ENCODE data around the gene ZNF500. TPM values are rescaled to one million over a fixed set of nuclear protein-coding genes. Genes with fewer than 3 reads are reported as not detected.

Gene ZNF500
- total RNA-seq, 4 donors from 2014 or later, result 11.8 to 20.6 (median 17.6) TPM

DNA sequence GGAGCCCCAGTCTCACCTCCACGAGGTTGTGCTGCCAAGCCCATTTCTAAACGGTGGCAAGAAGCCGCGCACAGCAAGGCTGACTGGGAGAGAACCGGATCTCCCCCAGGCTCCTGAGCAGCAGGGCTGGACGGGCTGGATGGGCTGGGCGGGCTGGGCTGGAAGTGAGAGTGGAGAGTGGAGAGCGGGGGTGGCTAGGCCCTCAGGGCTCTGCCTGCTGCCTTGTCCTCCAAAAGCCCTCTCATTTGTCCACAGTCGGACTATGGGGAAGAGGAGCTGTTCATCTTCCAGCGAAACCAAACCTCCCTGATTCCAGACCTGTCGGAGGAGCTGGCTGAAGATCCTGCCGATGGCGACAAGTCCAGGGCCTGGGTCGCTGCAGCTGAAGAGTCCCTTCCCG, 29.4 kb downstream of the ZNF500 start:
- H3K4me3 ChIP-seq (replicated peaks in 1 of 3), result no peak overlapping the region
- DNase-seq, result no peak
- no peaks in the 10 kb centered on the region for H3K9me3 ChIP-seq
- intact Hi-C loops (cut with DNase I), result loop anchor here (10.0 kb wide), 1 partner anchor 217 kb away; the partner anchor contains the start of gene SEC14L5
- H3K36me3 ChIP-seq, result no peaks in the 10 kb centered on the region
- 48 to 54% methylated on average over 2 to 13 of the region's 15 CpGs for WGBS, 2 donors
- TF ChIP-seq, protein P1, sequence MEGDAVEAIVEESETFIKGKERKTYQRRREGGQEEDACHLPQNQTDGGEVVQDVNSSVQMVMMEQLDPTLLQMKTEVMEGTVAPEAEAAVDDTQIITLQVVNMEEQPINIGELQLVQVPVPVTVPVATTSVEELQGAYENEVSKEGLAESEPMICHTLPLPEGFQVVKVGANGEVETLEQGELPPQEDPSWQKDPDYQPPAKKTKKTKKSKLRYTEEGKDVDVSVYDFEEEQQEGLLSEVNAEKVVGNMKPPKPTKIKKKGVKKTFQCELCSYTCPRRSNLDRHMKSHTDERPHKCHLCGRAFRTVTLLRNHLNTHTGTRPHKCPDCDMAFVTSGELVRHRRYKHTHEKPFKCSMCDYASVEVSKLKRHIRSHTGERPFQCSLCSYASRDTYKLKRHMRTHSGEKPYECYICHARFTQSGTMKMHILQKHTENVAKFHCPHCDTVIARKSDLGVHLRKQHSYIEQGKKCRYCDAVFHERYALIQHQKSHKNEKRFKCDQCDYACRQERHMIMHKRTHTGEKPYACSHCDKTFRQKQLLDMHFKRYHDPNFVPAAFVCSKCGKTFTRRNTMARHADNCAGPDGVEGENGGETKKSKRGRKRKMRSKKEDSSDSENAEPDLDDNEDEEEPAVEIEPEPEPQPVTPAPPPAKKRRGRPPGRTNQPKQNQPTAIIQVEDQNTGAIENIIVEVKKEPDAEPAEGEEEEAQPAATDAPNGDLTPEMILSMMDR (IDR thresholded peaks at IDR 0.05), result no peak
- TF ChIP-seq POLR2A (IDR thresholded peaks at IDR 0.05), result no peak
- no peak overlapping the region for H3K27ac ChIP-seq
- H3K27me3 ChIP-seq, result no peaks in the 10 kb centered on the region
- peaks cover 0 to 9% of the 10 kb centered on the region in 2 donors for H3K4me1 ChIP-seq

DNA sequence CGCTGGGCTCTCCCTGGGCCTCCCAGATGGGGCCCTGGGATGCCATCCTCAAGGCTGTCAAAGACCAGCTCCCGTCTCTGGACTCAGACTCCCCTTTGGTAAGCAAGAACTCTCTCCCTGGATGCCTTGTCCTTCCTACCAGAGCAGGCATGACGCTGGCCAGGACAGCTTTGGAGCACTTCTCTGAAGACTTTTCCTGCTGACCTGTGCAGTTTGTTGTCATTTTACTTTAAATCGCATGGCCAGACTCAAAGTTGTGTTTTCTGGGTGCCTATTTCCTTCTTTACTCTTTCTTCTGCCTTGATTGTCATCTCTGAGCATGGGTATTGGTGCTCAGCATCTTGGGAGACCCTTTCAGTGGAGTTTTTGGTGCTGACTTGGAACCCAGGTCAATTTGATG, 30.4 kb downstream of the ZNF500 start:
- H3K36me3 ChIP-seq, result no peaks in the 10 kb centered on the region
- WGBS, 2 donors, result 77 to 87% methylated on average over 4 of the region's 4 CpGs

DNA sequence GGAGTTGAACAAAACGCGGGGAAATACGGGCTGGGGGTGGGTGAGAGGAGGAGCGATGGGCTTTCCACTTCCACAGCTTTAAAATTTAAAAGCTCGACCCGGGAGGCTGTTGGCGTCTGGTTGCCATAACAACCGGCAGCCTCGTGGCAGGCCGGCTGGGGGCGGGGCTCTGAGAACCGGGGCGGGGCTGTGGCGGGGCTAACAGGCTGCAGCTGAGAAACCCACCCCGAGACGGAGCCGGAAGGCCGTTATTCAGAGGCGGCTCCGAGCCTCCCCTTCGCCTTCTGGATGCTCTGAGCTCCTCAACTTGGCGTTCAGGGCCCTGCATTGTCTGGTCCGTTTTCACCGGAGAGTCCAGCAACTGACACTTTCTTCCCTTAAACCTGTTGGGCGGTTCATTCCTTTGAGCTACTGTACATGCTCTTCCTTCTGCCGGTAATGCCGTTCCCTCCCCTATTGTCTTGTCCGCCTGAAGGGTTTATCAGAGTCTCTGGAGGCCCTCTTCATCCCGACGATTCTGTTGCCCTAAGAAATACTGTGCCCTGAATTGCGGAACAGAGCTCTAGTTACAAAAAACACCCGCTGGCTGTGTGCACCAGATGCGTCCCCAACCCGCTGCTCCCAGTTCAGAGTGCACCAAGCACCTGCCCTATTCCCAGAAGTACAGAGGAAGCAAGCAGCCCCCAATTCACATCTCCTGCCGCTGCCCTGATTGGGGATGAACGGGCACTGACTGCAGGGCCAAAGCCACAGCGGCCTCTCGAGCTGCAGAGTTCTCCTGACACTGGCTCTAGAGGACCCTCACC, 32.0 kb downstream of the ZNF500 start:
- peak overlapping the region; percentile 77 to 90 (median 86) for H3K4me3 ChIP-seq (replicated peaks in 1 of 3)
- H3K9me3 ChIP-seq, result no peaks in the 10 kb centered on the region
- DNase-seq, result peak; percentile 87 to 90
- intact Hi-C loops (cut with DNase I), result loop anchor here (5.0 to 10.0 kb wide), 2 partner anchors 38 to 220 kb away; partner anchors contain the start of gene SEC14L5
- peaks cover 0 to 9% of the 10 kb centered on the region in 2 donors for H3K4me1 ChIP-seq
- no peaks in the 10 kb centered on the region for H3K36me3 ChIP-seq
- 8 to 11% methylated on average over 22 to 38 of the region's 38 CpGs for WGBS, 2 donors
- H3K27ac ChIP-seq, result peak overlapping the region in 2 of 3 donors; percentile 21 to 61
- H3K27me3 ChIP-seq, result no peaks in the 10 kb centered on the region
- TF ChIP-seq, protein P1 (IDR thresholded peaks at IDR 0.05), result no peak
- TF ChIP-seq POLR2A (IDR thresholded peaks at IDR 0.05), result no peak

More for the DNA sequence above, 30.4 kb downstream of the ZNF500 start:
- Histone ChIP-seq H3K9me3 (no peaks in the 10 kb centered on the region), H3K27me3 (no peaks in the 10 kb centered on the region), H3K4me3 (replicated peaks in 1 of 3) (no peak overlapping the region), H3K27ac (no peak overlapping the region), H3K4me1 (peaks cover 0 to 9% of the 10 kb centered on the region in 2 donors)
- DNase-seq, result no peak
- no peak for TF ChIP-seq POLR2A (IDR thresholded peaks at IDR 0.05)
- TF ChIP-seq, protein P1 (IDR thresholded peaks at IDR 0.05), result no peak
- intact Hi-C loops (cut with DNase I), result loop anchor here (10.0 kb wide), 1 partner anchor 218 kb away; the partner anchor contains the start of gene SEC14L5

DNA sequence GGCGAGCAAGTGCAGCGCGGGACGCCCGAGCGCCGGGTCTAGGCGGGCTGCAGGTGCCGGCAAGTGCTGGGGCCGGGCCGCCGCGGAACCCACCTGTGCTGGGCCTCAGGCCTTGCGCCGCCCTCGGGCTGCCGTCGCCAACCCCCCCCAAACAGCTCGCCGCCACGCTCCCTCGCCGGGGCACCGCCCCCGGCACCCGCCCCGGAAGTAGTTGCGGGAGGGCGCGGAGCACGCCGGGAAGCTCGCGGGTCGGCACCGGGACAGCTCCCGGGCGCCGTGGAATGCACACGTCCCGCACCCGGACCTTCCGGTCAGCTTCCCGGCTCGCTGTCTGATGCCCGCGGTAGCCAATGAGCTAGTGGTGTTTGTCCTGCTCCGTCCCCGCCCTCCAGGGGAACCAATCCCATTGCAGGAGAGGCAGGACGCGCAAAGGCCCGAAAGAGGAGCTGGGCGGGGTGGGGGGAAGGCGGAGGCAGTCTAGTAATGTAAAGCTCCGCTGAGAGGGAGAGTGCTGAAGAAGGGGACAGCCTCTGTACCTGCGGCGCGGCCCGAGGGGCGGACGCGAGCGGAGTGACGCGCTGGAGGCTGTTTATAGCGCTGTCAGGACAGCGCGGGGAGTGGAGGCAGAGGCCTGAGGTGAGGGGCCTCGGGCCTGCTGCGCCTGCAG, 32.8 kb downstream of the ZNF500 start, which contains the start of the genes ANKS3 and DNAAF8:
TSS of gene ANKS3 (minus strand) at position 209 of the 667 bp plus-strand sequence. CDS start 4,122 bp downstream, outside the sequence.
TSS of gene DNAAF8 (plus strand) at position 475 of the 667 bp plus-strand sequence. CDS start 1,978 bp downstream, outside the sequence.
- peaks cover 0 to 9% of the 10 kb centered on the region in 2 donors for H3K4me1 ChIP-seq
- peaks cover 0 to 6% of the 10 kb centered on the region in 2 donors for H3K36me3 ChIP-seq
- intact Hi-C loops (cut with DNase I), result loop anchor here (5.0 to 10.0 kb wide), 2 partner anchors 37 to 221 kb away; partner anchors contain the start of gene SEC14L5
- no peaks in the 10 kb centered on the region for H3K9me3 ChIP-seq
- no peaks in the 10 kb centered on the region for H3K27me3 ChIP-seq
- DNase-seq, result peak; percentile 98
- TF ChIP-seq POLR2A (IDR thresholded peaks at IDR 0.05), result peak in 1 of 2 donors; percentile 64
- TF ChIP-seq, protein P1 (IDR thresholded peaks at IDR 0.05), result no peak
- 0 to 1% methylated on average over 16 to 42 of the region's 70 CpGs for WGBS, 2 donors
- H3K27ac ChIP-seq, result peak within 1 kb of the TSS in 2 of 3 donors; percentile 28 to 61
- H3K4me3 ChIP-seq (replicated peaks in 1 of 3), result peak within 1 kb of the TSS; percentile 77 to 90 (median 86)
